Measurements from ENCODE around the gene CUEDC2.

Gene CUEDC2

GRCh38 chr10:102434394-102435132, 2.2 kb upstream of the CUEDC2 start:
- TF ChIP-seq CTCF (IDR thresholded peaks at IDR 0.05; ENCODE audit: low read depth, low read length, missing control alignments), result no peak
- no peak for DNase-seq (ENCODE audit: extremely low read depth, low read depth)
- no peak overlapping the region for H3K4me3 ChIP-seq (replicated peaks; ENCODE audit: low read depth, low read length)

- DNase-seq (ENCODE audit: extremely low read depth, low read depth), result no peak
- no peak for TF ChIP-seq CTCF (IDR thresholded peaks at IDR 0.05; ENCODE audit: low read depth, low read length, missing control alignments)
- H3K4me3 ChIP-seq (replicated peaks; ENCODE audit: low read depth, low read length), result no peak overlapping the region
Observed at GRCh38 chr10:102433619-102434046, 1.3 kb upstream of the CUEDC2 start.

GRCh38 chr10:102431452-102432124, 786 bp downstream of the CUEDC2 start:
- no peak for TF ChIP-seq CTCF (IDR thresholded peaks at IDR 0.05; ENCODE audit: low read depth, low read length, missing control alignments)
- H3K4me3 ChIP-seq (replicated peaks; ENCODE audit: low read depth, low read length), result peak overlapping the region; percentile 66
- no peak for DNase-seq (ENCODE audit: extremely low read depth, low read depth)

GRCh38 chr10:102429468-102429867, 2.9 kb downstream of the CUEDC2 start:
- DNase-seq (ENCODE audit: extremely low read depth, low read depth), result no peak
- TF ChIP-seq CTCF (IDR thresholded peaks at IDR 0.05; ENCODE audit: low read depth, low read length, missing control alignments), result no peak
- H3K4me3 ChIP-seq (replicated peaks; ENCODE audit: low read depth, low read length), result no peak overlapping the region

- H3K4me3 ChIP-seq (replicated peaks; ENCODE audit: low read depth, low read length), result no peak overlapping the region
- DNase-seq (ENCODE audit: extremely low read depth, low read depth), result no peak
- TF ChIP-seq CTCF (IDR thresholded peaks at IDR 0.05; ENCODE audit: low read depth, low read length, missing control alignments), result no peak
Observed at GRCh38 chr10:102426803-102427287, 5.5 kb downstream of the CUEDC2 start.

GRCh38 chr10:102425444-102425843, 6.9 kb downstream of the CUEDC2 start:
- no peak overlapping the region for H3K4me3 ChIP-seq (replicated peaks; ENCODE audit: low read depth, low read length)
- DNase-seq (ENCODE audit: extremely low read depth, low read depth), result no peak
- no peak for TF ChIP-seq CTCF (IDR thresholded peaks at IDR 0.05; ENCODE audit: low read depth, low read length, missing control alignments)
